Liver (tissue), 9 donors: ENCODE results near the gene UGT2B15. TPM values are rescaled to one million over a fixed set of nuclear protein-coding genes. Genes with fewer than 3 reads are reported as not detected.

Source experiments
- DNase-seq: peaks from one replicate; pipeline ENCODE4 v3.0.0-alpha.2; 2017; ENCODE audit warnings: low spot score
- H3K27ac ChIP-seq, 2 donors: one replicate each; pipeline ENCODE4 v1.7.0; 2013; ENCODE audit warnings: inconsistent platforms in 2 of 2, low read length in 2 of 2, control low read depth in 1 of 2, low read depth in 1 of 2, mild to moderate bottlenecking in 1 of 2
- H3K27me3 ChIP-seq, 4 donors: one replicate each; pipeline versions ENCODE4 v1.6.1 to v1.7.0; 2013; ENCODE audit warnings: low read length in 3 of 4, inconsistent platforms in 1 of 4, mild to moderate bottlenecking in 1 of 4, moderate library complexity in 1 of 4; ENCODE audit not compliant: control insufficient read depth in 4 of 4, insufficient read depth in 4 of 4
- H3K36me3 ChIP-seq, 4 donors: one replicate each; pipeline versions ENCODE4 v1.6.1 to v1.7.0; 2013; ENCODE audit warnings: low read length in 3 of 4, mild to moderate bottlenecking in 3 of 4, low read depth in 1 of 4, moderate library complexity in 1 of 4; ENCODE audit not compliant: control insufficient read depth in 4 of 4, insufficient read depth in 3 of 4
- H3K4me1 ChIP-seq, 4 donors: one replicate each; pipeline versions ENCODE4 v1.6.1 to v1.7.0; 2013; ENCODE audit warnings: low read length in 3 of 4, mild to moderate bottlenecking in 3 of 4, moderate library complexity in 1 of 4; ENCODE audit not compliant: control insufficient read depth in 4 of 4, insufficient read depth in 4 of 4
- H3K4me3 ChIP-seq, 3 donors: one replicate each; pipeline versions ENCODE4 v1.6.1 to v1.7.0; 2013; ENCODE audit warnings: low read length in 3 of 3, control low read depth in 1 of 3, low read depth in 1 of 3, mild to moderate bottlenecking in 1 of 3
- H3K9ac ChIP-seq, 2 donors: one replicate each; pipeline ENCODE4 v1.7.0; 2013; ENCODE audit warnings: low read length in 2 of 2, mild to moderate bottlenecking in 2 of 2, moderate library complexity in 2 of 2, control low read depth in 1 of 2, low read depth in 1 of 2
- H3K9me3 ChIP-seq, 4 donors: one replicate each; pipeline versions ENCODE4 v1.6.1 to v1.7.0; 2013; ENCODE audit warnings: low read length in 3 of 4; ENCODE audit not compliant: control insufficient read depth in 4 of 4
- ATF3 ChIP-seq: IDR thresholded peaks from 2 replicates; pipeline ENCODE4 v1.6.1; 2016; ENCODE audit warnings: antibody characterized with exemption
- CTCF ChIP-seq: fragments of 150-350 bp; IDR thresholded peaks from 2 replicates; pipeline ENCODE4 v1.5.1; 2017; ENCODE audit warnings: improper control_type of control experiment, low read depth, low read length; ENCODE audit not compliant: missing input control
- EGR1 ChIP-seq, 2 donors: IDR thresholded peaks; 2 replicates each; pipeline ENCODE4 v1.6.1; 2016 to 2018; ENCODE audit warnings: antibody characterized with exemption in 2 of 2, low read depth in 2 of 2
- FOXA1 ChIP-seq: IDR thresholded peaks from 2 replicates; pipeline ENCODE4 v1.6.1; 2016; ENCODE audit warnings: antibody characterized with exemption
- FOXA2 ChIP-seq: IDR thresholded peaks from 2 replicates; pipeline ENCODE4 v1.6.1; 2016; ENCODE audit warnings: antibody characterized with exemption
- GABPA ChIP-seq, 2 donors: IDR thresholded peaks in 1 of 2; conservative IDR thresholded peaks in 1 of 2; 2 replicates each; pipeline ENCODE4 v1.6.1; 2016; ENCODE audit warnings: antibody characterized with exemption in 2 of 2, mild to moderate bottlenecking in 1 of 2, moderate library complexity in 1 of 2
- HNF4A ChIP-seq, 2 donors: conservative IDR thresholded peaks; 2 replicates each; pipeline ENCODE4 v1.6.1; 2016; ENCODE audit warnings: antibody characterized with exemption in 2 of 2, mild to moderate bottlenecking in 2 of 2
- HNF4G ChIP-seq: IDR thresholded peaks from 2 replicates; pipeline ENCODE4 v1.6.1; 2016; ENCODE audit warnings: antibody characterized with exemption
- JUND ChIP-seq, 2 donors: IDR thresholded peaks; 2 replicates each; pipeline ENCODE4 v1.6.1; 2016; ENCODE audit warnings: antibody characterized with exemption in 2 of 2
- MAX ChIP-seq: IDR thresholded peaks from 2 replicates; pipeline ENCODE4 v1.6.1; 2016; ENCODE audit warnings: antibody characterized with exemption
- NR2F2 ChIP-seq: IDR thresholded peaks from 2 replicates; pipeline ENCODE4 v1.6.1; 2016; ENCODE audit warnings: antibody characterized with exemption
- RAD21 ChIP-seq, 2 donors: IDR thresholded peaks; 2 replicates each; pipeline ENCODE4 v1.6.1; 2016; ENCODE audit warnings: antibody characterized with exemption in 2 of 2, mild to moderate bottlenecking in 2 of 2
- REST ChIP-seq: IDR thresholded peaks from 2 replicates; pipeline ENCODE4 v1.6.1; 2016; ENCODE audit warnings: antibody characterized with exemption, mild to moderate bottlenecking
- RXRA ChIP-seq, 2 donors: IDR thresholded peaks; 2 replicates each; pipeline ENCODE4 v1.6.1; 2017 to 2018; ENCODE audit warnings: antibody characterized with exemption in 2 of 2, mild to moderate bottlenecking in 1 of 2
- SP1 ChIP-seq: IDR thresholded peaks from 2 replicates; pipeline ENCODE4 v1.6.1; 2018; ENCODE audit warnings: antibody characterized with exemption, mild to moderate bottlenecking
- TAF1 ChIP-seq: conservative IDR thresholded peaks from 2 replicates; pipeline ENCODE4 v1.6.1; 2016; ENCODE audit warnings: antibody characterized with exemption, mild to moderate bottlenecking
- YY1 ChIP-seq: IDR thresholded peaks from 2 replicates; pipeline ENCODE4 v1.6.1; 2016; ENCODE audit warnings: antibody characterized with exemption, mild to moderate bottlenecking
- ZBTB33 ChIP-seq: IDR thresholded peaks from 2 replicates; pipeline ENCODE4 v1.6.1; 2016; ENCODE audit warnings: antibody characterized with exemption
- WGBS: extraction: QIAGEN DNeasy Blood & Tissue Kit; methylation state at CpG from one replicate; pipeline ENCODE4 v1.1.7; 2013; 5-methylcytosine and 5-hydroxymethylcytosine counted together
- polyA plus RNA-seq, 2 donors: library from polyadenylated mRNA; stranded (reverse) in 1 of 2; unstranded in 1 of 2; fragments of 200-250 nt in 1 of 2; fragments of >200 nt in 1 of 2; fragmentation: Nextera tagmentation in 1 of 2; extraction: Ambion mirVana in 1 of 2; gene quantifications; one replicate each; pipeline versions ENCODE4 v1.2.1 to v1.2.3, GENCODE V29; 2013 to 2015
- total RNA-seq, 2 donors: library from RNA; depleted of rRNA; stranded (reverse); fragments of >200 nt; gene quantifications; one replicate each; pipeline ENCODE4 v1.2.3, GENCODE V29; 2014
- donor health status: healthy.
- donor health status: healthy.
- donor health status: healthy.
- donor health status: healthy.
- donor health status: healthy.

The UGT2B15 gene
- total and polyA plus RNA-seq, 4 donors, result 8.2 to 80.8 (median 73.9) TPM

- no peaks in the 10 kb centered on the region for H3K4me1 ChIP-seq
- TF ChIP-seq NR2F2 (no peak), GABPA (IDR thresholded peaks at IDR 0.05 in 1 of 2, conservative IDR thresholded peaks at IDR 0.05 in 1 of 2) (no peak), YY1 (no peak), JUND (IDR thresholded peaks at IDR 0.05) (no peak), HNF4A (conservative IDR thresholded peaks at IDR 0.05) (no peak), MAX (no peak), EGR1 (IDR thresholded peaks at IDR 0.05; ENCODE audit: low read depth in 2 of 2) (no peak), FOXA2 (no peak), RAD21 (IDR thresholded peaks at IDR 0.05) (no peak), HNF4G (no peak), ZBTB33 (no peak), RXRA (IDR thresholded peaks at IDR 0.05) (no peak), TAF1 (no peak), SP1 (no peak), ATF3 (no peak), CTCF (no peak), FOXA1 (no peak), REST (no peak)
- no peak overlapping the region for H3K27ac ChIP-seq
- DNase-seq, result no peak
- no peak overlapping the region for H3K4me3 ChIP-seq
- 95% methylated on average over 1 of the region's 1 CpG for WGBS
- H3K9me3 ChIP-seq, result no peaks in the 10 kb centered on the region
- H3K36me3 ChIP-seq, result no peaks in the 10 kb centered on the region
- H3K9ac ChIP-seq, result no peak overlapping the region
- no peaks in the 10 kb centered on the region for H3K27me3 ChIP-seq
Observed at GRCh38 chr4:68606240-68606639, 64.2 kb downstream of the UGT2B15 start.
